ENCODE data around the gene GASK1B.
A peak's percentile ranks its signal among the peaks of the same experiment; 100 is the strongest.

GASK1B gene

DNA sequence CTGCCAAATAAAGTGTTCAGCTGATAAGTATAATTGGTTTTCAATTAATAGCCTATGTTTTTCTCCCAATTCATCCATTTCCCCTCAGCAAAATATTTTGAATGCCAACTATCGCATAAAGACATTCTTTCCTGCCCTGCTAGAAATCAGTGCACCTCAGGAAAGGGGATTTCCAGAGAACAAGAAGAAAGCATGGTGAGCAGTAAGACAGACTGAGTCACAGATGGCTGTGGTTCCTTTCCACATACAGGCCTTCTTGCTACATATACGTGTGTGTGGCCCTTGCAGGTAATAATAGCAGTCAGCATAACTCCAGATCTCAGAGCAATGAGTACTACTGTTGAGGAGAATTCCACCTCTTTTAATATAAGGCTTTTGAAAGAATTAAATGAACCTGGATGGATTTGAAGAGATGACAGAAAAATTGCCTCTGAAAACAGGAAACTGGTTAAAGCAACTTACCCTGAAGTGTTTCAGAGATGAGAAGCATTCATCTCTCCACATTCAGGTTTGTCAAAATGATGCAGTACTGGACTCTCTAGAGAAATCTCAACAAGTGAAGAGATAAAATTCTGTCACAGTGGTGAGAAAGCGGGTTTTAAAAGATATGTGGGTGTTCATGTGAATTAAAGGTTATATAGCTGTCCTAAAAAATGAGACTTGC lies 13.6 kb downstream of the GASK1B start:
- DNase-seq (ENCODE audit: low read depth, low spot score) = no peak
- H3K4me3 ChIP-seq (ENCODE audit: low read length) = no peak overlapping the region

DNA sequence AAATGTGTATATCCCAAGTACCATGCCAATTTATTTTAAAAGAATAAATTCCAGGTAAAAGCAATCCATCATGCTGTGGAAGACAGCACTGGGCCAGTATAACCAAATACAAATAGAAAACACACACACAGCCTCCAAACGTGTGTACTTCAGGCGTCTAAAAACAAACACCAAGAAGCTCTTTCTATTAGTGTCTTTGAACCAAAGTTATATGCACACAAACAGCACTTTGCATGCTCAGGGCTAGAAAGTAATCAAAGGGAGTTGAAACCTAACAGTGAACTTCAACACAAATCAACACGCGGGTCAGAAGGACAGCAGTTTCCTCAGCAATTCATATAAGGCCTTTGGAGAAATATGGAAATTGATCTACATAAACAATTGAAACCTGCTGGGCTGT lies 15.4 kb downstream of the GASK1B start:
- no peak overlapping the region for H3K4me3 ChIP-seq (ENCODE audit: low read length)
- no peak for DNase-seq (ENCODE audit: low read depth, low spot score)

DNA sequence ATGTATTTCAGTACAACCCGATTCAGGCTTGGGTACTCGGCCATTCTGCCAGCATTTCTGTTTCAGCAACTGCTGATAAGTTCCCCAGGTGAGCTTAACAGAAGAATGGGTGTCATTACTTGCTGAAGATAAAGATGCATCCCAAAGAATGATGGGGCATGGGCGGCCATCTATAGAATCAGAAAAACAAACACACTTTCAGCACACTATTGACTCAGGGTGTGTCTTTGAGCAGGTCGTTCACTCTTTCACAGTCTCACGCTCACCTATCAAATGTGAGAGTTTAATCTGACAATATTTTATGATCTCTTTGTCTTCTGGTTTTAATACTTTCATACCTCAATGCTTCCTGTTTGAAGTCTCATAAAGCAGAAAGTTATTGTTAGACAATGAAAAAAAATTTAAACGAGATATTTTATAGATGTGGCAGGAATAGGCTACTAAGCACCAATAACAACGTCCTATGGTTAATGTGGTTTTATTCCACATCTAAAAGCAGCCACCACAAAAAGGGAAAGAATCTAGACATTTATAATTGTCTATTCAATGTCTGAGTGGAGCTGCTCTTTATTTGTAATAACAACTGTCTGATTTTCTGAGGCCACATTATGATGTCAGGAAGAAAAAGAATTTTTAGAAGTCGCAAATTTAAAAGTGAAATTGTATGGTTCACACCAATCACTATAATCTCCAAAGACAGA lies 17.0 kb downstream of the GASK1B start:
- peak; percentile 57 for DNase-seq (ENCODE audit: low read depth, low spot score)
- H3K4me3 ChIP-seq (ENCODE audit: low read length) = no peak overlapping the region

DNA sequence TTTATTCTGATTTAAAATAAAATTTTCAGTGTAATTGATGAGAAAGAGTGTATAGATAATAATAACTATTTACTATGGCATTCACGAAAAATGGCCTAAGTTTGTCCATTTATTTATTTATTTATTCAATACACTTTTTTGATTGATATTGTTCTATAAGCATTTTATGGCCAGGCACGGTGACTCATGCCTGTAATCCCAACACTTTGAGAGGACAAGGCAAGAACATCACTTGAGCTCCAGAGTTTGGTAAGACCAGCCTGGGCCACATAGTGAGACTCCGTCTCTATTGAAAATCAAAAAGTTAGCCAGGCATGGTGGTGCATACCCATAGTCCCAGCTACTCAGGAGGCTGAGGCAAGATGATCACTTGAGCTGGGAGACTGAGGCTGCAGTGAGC lies 25.7 kb downstream of the GASK1B start:
- no peak overlapping the region for H3K4me3 ChIP-seq (ENCODE audit: low read length)
- no peak for DNase-seq (ENCODE audit: low read depth, low spot score)

DNA sequence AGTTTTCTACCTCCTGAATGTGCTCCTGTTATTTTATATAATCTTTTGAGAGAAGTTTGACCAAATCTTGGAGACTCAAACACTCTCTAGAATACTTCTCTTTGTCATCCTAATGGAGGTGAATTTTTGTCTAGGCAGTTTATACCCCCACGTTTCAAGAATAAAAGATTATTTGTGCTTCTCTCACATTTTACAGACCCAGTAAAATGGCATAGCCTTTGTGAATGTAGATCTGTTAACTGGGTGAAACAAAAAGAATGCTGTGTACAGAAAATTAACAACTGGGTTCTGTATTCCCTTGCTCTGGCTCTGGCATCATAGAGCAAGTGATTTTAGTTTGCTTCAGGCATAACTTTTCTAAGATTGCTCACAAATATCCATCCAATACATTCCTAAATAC lies 26.1 kb downstream of the GASK1B start:
- no peak for DNase-seq (ENCODE audit: low read depth, low spot score)

DNA sequence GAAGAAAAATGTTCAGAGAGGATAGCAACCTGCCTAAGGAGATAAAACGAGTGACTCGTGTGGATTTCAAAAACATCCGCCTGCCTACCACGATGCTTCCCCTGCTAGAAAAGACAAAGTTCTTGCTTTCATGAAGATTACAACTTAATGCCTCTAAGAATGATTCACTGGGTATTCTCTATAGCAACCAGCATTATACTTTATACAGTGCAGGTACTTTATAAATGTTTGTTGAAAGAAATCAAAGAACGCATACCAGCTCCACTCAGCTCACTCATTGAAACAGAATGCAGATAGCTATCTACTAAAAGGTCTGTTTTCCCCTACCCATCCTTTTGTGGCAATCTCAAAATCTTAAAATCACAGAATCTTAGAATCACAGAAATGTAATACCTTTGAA lies 33.7 kb downstream of the GASK1B start:
- no peak overlapping the region for H3K4me3 ChIP-seq (ENCODE audit: low read length)
- no peak for DNase-seq (ENCODE audit: low read depth, low spot score)

More for the DNA sequence above, 26.1 kb downstream of the GASK1B start:
- no peak overlapping the region for H3K4me3 ChIP-seq (ENCODE audit: low read length)

DNA sequence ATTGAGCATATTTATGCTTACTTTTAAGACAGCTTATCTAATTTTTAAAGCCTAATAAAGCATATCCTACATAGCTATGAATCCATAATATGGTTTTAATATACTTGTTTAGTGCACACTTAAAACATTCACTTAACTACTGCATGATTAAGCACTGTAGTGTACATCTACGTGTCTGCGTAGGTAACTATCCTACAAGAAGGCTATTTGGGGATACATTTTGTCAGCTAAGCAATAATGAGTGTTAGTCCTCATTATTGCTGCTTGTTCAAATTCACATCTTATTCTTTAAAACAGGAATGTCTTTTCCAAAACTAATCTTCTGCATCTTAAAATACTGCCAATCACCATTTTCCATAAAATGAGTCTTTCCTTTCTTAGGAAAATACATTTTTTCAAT lies 38.6 kb downstream of the GASK1B start:
- no peak overlapping the region for H3K4me3 ChIP-seq (ENCODE audit: low read length)
- no peak for DNase-seq (ENCODE audit: low read depth, low spot score)

DNA sequence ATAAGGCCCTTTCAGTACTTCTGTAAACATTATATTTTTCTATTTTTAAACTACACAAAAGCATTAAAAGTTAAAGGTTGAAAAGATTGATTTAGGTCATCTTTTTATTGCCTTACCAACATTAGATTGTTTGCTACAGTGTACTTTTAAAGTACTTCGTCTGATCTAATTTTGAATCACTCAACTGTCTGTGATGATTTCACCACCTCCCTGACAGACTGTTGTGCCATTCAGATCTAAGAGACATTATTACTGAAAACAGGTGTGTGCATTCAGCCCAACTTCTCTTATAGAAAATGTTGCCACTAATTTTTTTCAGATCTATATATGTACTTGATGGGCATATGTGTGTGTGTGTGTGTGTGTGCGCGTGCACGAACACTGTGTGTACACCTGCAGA lies 39.3 kb downstream of the GASK1B start:
- H3K4me3 ChIP-seq (ENCODE audit: low read length) = no peak overlapping the region

DNA sequence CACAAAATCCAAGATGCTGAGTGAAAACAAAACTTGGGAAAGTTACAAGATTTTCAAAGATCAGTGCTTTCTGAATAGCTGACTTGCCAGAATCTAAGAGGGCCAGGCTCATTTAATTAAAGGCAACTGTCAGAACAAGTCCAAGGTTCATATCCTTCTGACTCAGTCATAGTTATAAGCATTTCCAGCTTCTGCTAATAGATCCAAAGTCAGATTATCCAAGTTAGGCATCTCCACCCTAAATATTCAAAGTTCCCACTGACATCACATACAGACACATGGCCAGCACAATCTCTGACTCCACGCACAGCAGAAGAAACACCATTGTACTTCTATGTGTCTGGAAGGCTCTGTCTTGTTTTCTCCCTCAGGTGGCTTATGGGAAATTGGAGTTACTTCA lies 41.8 kb downstream of the GASK1B start:
- no peak overlapping the region for H3K4me3 ChIP-seq (ENCODE audit: low read length)
- DNase-seq (ENCODE audit: low read depth, low spot score) = no peak

More for the DNA sequence above, 39.3 kb downstream of the GASK1B start:
- no peak for DNase-seq (ENCODE audit: low read depth, low spot score)

DNA sequence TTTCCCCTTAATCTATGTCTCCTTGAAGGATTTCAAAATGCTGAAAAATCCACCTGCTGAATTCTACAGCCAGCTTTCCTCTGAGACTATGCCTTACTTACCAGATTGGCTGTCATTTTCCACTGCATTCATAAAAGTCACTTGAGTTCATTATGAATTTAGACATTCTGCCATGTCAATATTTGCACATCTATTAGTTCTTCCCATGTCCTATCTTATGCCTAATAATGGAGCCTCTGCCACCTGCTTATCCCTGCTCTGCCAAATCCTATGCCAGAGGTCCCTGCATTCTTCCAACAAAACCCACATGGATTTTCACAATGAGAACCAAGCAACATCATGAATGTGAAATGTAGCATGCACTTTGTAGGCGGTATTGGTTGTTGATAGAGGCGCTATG lies 42.6 kb downstream of the GASK1B start:
- no peak overlapping the region for H3K4me3 ChIP-seq (ENCODE audit: low read length)
- DNase-seq (ENCODE audit: low read depth, low spot score) = no peak

DNA sequence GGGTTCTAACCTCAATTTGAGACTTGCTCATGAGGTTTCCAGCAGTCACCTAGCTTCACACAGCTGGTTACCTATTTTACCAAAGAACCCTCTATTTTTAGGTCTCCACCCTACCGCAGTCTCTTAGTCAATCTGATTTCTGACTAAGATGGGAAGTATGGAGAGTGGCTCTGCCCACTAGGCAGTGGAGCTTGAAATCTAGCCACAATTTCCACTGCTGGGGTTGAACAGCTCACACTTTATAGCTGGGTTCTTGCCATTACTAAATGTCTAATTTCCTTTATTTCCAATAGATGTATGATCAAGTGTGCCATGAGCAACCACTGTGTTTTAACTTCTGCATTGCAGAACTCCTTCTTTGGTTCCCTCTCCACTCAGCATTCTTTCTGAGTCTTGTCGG lies 43.1 kb downstream of the GASK1B start:
- no peak for DNase-seq (ENCODE audit: low read depth, low spot score)
- no peak overlapping the region for H3K4me3 ChIP-seq (ENCODE audit: low read length)

DNA sequence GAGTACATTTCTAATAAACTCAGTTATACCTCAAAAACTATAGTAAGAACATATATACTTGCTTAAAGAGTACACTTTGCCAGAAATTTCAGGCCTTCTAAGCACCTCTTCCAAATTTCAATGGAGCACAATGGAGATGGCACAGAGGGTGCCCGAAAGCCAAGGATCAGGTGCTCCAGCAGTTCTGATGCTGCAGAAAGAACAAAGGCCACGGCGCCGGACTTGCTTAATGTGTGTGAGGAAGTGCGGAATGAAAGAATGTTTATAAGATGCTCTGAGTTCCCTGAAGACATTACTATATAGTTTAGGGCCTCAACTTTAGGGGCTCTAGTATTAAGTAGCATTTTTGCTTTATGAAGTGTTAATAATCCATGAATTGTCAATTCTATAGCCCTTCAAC lies 44.3 kb downstream of the GASK1B start:
- no peak for DNase-seq (ENCODE audit: low read depth, low spot score)
- H3K4me3 ChIP-seq (ENCODE audit: low read length) = no peak overlapping the region

DNA sequence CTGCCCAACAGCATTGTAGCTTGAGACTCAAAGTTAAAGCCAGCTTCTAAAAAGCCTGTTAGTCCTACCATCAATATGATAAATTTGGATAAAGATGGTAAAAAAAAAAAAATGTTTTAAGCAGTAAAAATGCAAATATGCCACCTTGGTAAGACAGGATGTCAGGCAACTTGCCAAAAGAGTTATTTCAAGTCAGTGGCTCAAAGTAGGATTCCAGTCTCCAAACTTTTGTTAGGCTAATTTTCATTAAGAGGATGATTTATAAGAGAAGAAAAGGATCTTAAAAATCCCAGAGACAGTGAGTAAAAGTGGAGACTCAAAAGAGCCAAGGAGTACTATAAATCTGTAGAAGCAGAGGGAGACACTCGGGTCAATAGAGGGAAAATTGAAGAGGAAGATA lies 47.5 kb downstream of the GASK1B start:
- H3K4me3 ChIP-seq (ENCODE audit: low read length) = no peak overlapping the region
- DNase-seq (ENCODE audit: low read depth, low spot score) = no peak

Data from Jurkat, Clone E6-1 (cell line).